ENCODE data around the gene YIPF5.

The YIPF5 gene

DNA sequence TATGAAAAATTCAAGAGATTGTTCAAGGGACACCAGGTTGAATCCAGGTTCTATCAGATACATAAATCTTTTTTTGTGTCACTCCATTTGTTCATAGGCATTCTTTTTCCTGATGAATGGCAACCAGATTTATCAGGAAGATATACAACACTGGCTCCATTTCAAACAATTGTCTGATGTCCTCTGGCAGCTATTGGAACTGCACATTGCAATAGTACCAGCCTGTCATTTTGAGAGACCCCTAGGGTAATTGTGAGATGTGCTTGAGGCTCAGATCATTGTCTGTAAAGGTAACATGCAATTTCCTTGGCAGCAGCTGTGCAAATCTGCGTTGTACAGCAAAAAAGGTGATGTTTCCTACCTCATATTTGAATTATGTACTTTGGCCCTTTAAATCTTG lies 26.2 kb upstream of the YIPF5 start:
- DNase-seq (ENCODE audit: extremely low read depth, low read depth), result no peak
- no peak overlapping the region for H3K4me3 ChIP-seq (replicated peaks; ENCODE audit: low read depth, low read length)
- TF ChIP-seq, protein P1, sequence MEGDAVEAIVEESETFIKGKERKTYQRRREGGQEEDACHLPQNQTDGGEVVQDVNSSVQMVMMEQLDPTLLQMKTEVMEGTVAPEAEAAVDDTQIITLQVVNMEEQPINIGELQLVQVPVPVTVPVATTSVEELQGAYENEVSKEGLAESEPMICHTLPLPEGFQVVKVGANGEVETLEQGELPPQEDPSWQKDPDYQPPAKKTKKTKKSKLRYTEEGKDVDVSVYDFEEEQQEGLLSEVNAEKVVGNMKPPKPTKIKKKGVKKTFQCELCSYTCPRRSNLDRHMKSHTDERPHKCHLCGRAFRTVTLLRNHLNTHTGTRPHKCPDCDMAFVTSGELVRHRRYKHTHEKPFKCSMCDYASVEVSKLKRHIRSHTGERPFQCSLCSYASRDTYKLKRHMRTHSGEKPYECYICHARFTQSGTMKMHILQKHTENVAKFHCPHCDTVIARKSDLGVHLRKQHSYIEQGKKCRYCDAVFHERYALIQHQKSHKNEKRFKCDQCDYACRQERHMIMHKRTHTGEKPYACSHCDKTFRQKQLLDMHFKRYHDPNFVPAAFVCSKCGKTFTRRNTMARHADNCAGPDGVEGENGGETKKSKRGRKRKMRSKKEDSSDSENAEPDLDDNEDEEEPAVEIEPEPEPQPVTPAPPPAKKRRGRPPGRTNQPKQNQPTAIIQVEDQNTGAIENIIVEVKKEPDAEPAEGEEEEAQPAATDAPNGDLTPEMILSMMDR (IDR thresholded peaks at IDR 0.05; ENCODE audit: low read depth, low read length, missing control alignments), result no peak

GRCh38 chr5:144195448-144195847 lies 25.0 kb upstream of the YIPF5 start:
- DNase-seq (ENCODE audit: extremely low read depth, low read depth), result no peak
- TF ChIP-seq, protein P1 (IDR thresholded peaks at IDR 0.05; ENCODE audit: low read depth, low read length, missing control alignments), result no peak
- H3K4me3 ChIP-seq (replicated peaks; ENCODE audit: low read depth, low read length), result no peak overlapping the region

- no peak for DNase-seq (ENCODE audit: extremely low read depth, low read depth)
- no peak overlapping the region for H3K4me3 ChIP-seq (replicated peaks; ENCODE audit: low read depth, low read length)
- TF ChIP-seq, protein P1 (IDR thresholded peaks at IDR 0.05; ENCODE audit: low read depth, low read length, missing control alignments), result no peak
Observed at GRCh38 chr5:144194144-144194543, 23.7 kb upstream of the YIPF5 start.

- no peak overlapping the region for H3K4me3 ChIP-seq (replicated peaks; ENCODE audit: low read depth, low read length)
- TF ChIP-seq, protein P1 (IDR thresholded peaks at IDR 0.05; ENCODE audit: low read depth, low read length, missing control alignments), result no peak
- no peak for DNase-seq (ENCODE audit: extremely low read depth, low read depth)
Observed at GRCh38 chr5:144192661-144193060, 22.2 kb upstream of the YIPF5 start.

- TF ChIP-seq, protein P1 (IDR thresholded peaks at IDR 0.05; ENCODE audit: low read depth, low read length, missing control alignments), result peak; percentile 32
- DNase-seq (ENCODE audit: extremely low read depth, low read depth), result no peak
- H3K4me3 ChIP-seq (replicated peaks; ENCODE audit: low read depth, low read length), result no peak overlapping the region
Observed at GRCh38 chr5:144191998-144192397, 21.5 kb upstream of the YIPF5 start.

DNA sequence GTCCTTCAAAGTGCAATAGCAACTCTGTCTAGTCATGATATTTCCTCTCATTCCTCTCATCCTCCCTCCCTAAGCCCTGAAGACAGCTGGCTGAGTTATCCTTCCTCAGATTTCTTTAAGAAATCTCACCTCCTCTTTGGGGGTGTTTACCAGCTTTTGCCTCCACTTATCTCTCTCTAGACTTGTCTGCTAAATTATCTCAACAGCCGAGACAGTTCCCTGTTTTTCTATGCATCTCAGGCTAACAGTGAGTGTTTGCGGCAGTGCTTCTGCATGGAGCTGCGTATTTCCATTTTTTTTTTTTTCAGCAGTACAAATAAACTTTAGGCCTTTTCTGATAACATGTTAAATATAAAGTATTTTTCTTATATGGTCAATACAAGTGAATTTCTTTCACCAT lies 21.1 kb upstream of the YIPF5 start:
- TF ChIP-seq, protein P1 (IDR thresholded peaks at IDR 0.05; ENCODE audit: low read depth, low read length, missing control alignments), result no peak
- no peak for DNase-seq (ENCODE audit: extremely low read depth, low read depth)
- no peak overlapping the region for H3K4me3 ChIP-seq (replicated peaks; ENCODE audit: low read depth, low read length)

DNA sequence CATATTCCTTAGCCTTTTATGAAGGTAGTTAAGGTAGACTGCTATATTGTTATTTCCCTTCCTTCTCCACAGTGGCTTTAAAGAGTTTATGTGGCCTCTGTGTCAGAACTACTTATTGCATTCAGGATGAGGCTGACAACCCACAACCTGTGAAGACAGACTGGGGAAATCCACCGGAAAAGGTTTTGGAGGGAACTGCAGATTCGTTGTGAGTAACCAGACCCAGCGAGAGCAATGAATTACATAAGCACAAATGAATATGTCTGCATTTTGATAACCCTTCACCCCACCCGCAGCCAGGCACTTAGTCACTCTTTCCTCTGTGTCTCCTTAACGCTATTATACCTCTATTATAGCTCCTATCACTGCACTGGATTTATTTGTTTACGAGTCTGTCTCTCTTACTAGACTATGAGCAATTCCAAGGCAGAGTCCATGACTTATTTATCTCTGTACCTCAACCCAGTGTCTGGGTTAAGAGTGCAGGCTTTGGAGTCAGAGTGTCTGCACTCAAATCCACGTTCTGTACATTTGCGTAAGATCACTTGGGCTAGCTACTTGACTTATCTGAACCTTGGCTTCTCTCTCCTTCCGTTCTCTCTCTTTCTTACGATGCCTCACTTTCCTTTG lies 19.5 kb upstream of the YIPF5 start:
- no peak for DNase-seq (ENCODE audit: extremely low read depth, low read depth)
- H3K4me3 ChIP-seq (replicated peaks; ENCODE audit: low read depth, low read length), result no peak overlapping the region
- TF ChIP-seq, protein P1 (IDR thresholded peaks at IDR 0.05; ENCODE audit: low read depth, low read length, missing control alignments), result no peak
